Caco-2 (cell line): ENCODE measurements around the gene INO80. TPM values are rescaled to one million over a fixed set of nuclear protein-coding genes. Genes with fewer than 3 reads are reported as not detected.
A peak's percentile ranks its signal among the peaks of the same experiment; 100 is the strongest.

Experiments used
- BruUV-seq: library from RNA; stranded (reverse); fragments of 400-500 nt; replicated peaks from 2 replicates; lab custom pipeline; 2021; lab: Mats Ljungman, UMichigan
- CTCF ChIA-PET: fragments of 300-600 bp; sonication (Branson Sonifier 250); formaldehyde crosslinking; loops from one replicate; lab custom pipeline; 2022; ENCODE audit warnings: antibody characterized with exemption; lab: Charles Lee
- POLR2A ChIA-PET: fragments of 300-600 bp; sonication (Branson Sonifier 250); formaldehyde crosslinking; loops from one replicate; lab custom pipeline; 2022; ENCODE audit warnings: antibody characterized with exemption; lab: Charles Lee
- DNase-seq, 2 experiments: peaks; one replicate each; pipeline versions ENCODE4 v3.0.0 to v3.0.0-alpha.2; 2020 to 2022
- H3K27me3 ChIP-seq: replicated peaks from 2 replicates; pipeline ENCODE4 v1.6.0; 2011; ENCODE audit warnings: low read length; ENCODE audit not compliant: control insufficient read depth, insufficient read depth
- H3K36me3 ChIP-seq: 2 replicates; pipeline ENCODE4 v1.5.1; 2011; ENCODE audit warnings: low read length; ENCODE audit not compliant: control insufficient read depth, insufficient read depth
- H3K4me1 ChIP-seq: fragments of 250-450 bp; sonication (Bioruptor Pico); 2 replicates; pipeline ENCODE4 v1.5.1; 2020; ENCODE audit warnings: mild to moderate bottlenecking
- H3K4me3 ChIP-seq: 2 replicates; pipeline ENCODE4 v1.5.1; 2011; ENCODE audit warnings: low read depth, mild to moderate bottlenecking, control low read depth, low read length
- H3K9me3 ChIP-seq: fragments of 250-450 bp; sonication (Bioruptor Pico); 2 replicates; pipeline ENCODE4 v1.5.1; 2020; ENCODE audit warnings: mild to moderate bottlenecking, moderate library complexity
- H3K27ac Mint-ChIP-seq: one replicate; pipeline ENCODE4 v1.8.0; 2022; ENCODE audit warnings: mixed read lengths; ENCODE audit not compliant: unreplicated experiment
- H3K27me3 Mint-ChIP-seq: one replicate; pipeline ENCODE4 v1.8.0; 2022; ENCODE audit warnings: mixed read lengths; ENCODE audit not compliant: insufficient read depth, unreplicated experiment
- H3K36me3 Mint-ChIP-seq: one replicate; pipeline ENCODE4 v1.8.0; 2022; ENCODE audit warnings: mild to moderate bottlenecking, mixed read lengths; ENCODE audit not compliant: insufficient read depth, unreplicated experiment
- H3K4me1 Mint-ChIP-seq: one replicate; pipeline ENCODE4 v1.8.0; 2022; ENCODE audit warnings: low read depth, mixed read lengths; ENCODE audit not compliant: unreplicated experiment
- H3K4me3 Mint-ChIP-seq: one replicate; pipeline ENCODE4 v1.8.0; 2022; ENCODE audit warnings: mild to moderate bottlenecking, moderate library complexity, mixed read lengths; ENCODE audit not compliant: unreplicated experiment
- H3K9me3 Mint-ChIP-seq: one replicate; pipeline ENCODE4 v1.8.0; 2022; ENCODE audit warnings: mixed read lengths; ENCODE audit not compliant: unreplicated experiment
- intact Hi-C: fragments of 100-400 bp; cut with micrococcal nuclease; formaldehyde crosslinking; loops from one replicate; pipeline ENCODE4 v1.10.0; 2022; ENCODE audit not compliant: unreplicated experiment
- total RNA-seq: library from RNA; stranded (reverse); gene quantifications from 2 replicates; pipeline ENCODE4 v1.2.3, GENCODE V29; 2022
- TF ChIP-seq, protein P1 (sequence below), 2 experiments: fragments of 200-600 bp in 1 of 2; IDR thresholded peaks; 1 replicate in 1 of 2; 2 replicates in 1 of 2; pipeline versions ENCODE4 v1.5.1 to v1.8.0; 2011 to 2022; ENCODE audit warnings: antibody characterized with exemption in 1 of 2, control low read depth in 1 of 2, inconsistent platforms in 1 of 2, low read depth in 1 of 2, low read length in 1 of 2, mild to moderate bottlenecking in 1 of 2, moderate library complexity in 1 of 2; ENCODE audit not compliant: insufficient read depth in 1 of 2, severe bottlenecking in 1 of 2, unreplicated experiment in 1 of 2

The INO80 gene
- total RNA-seq, 1 experiment from 2014 or later: 24.4 TPM

DNA sequence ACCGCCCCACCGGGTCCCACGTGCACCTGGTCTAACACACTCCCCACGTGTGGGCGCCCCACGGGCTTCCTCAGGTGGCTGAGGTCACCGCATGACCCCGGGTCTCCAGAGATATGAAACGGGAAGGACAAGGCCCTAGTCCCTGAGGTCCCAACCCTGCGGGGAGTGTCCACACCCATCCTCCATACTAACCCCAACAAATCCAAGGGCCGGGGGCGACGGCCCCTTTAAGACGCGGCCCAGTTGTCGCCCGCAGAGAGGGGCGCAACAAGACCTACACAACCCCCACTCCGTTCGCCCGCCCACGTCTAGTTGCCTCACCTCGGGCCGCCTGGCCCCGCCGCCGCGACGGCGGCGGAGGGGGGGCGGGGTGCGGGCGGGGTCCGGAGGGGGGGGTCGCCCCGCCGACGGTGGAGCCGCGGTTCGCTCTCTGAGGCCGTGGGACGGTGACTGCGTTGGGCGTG lies 396 bp downstream of the INO80 start:
- ChIA-PET POLR2A (interaction anchor here (0.6 to 1.6 kb wide), 8 partner anchors 37 to 857 kb away, joined by 3 to 6 read pairs (median 3); partner anchors contain the start of genes CHP1, EHD4, NUSAP1 and OIP5), CTCF (interaction anchor here (1.0 kb wide), 1 partner anchor 242 kb away, joined by 3 read pairs; the partner anchor contains the start of gene RHOV)
- intact Hi-C loops: loop anchor here (2.0 to 5.0 kb wide), 2 partner anchors 69 to 117 kb away; partner anchors contain the start of genes CHP1 and EXD1

DNA sequence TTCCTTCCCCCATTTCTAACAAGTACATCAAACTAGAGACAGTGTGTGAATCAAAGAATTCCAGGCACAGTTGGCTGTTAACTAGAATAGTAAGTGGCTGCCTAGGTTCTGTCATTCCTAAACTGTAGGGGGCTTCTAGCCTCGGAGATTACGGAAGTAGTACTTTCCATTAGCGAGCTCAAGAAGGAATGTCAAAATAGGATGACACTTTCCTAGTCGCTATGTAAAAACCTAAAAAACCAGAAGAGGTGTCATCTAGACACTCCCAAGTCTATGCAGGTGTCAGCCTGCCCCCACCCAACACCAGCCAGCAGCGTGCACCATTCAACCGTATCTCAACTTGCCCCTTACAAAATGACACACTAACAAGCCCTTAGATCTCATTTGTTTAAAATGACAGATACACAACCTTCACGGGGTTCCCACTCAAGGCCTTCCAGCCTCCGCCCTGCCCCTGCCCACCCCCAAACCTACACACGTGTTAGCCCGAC lies 874 bp downstream of the INO80 start:
- DNase-seq: no peak
- TSS peak; percentile 69 for BruUV-seq

More for the DNA sequence above, 396 bp downstream of the INO80 start:
- no peaks in the 10 kb centered on the region for H3K9me3 ChIP-seq
- H3K27me3 ChIP-seq: no peaks in the 10 kb centered on the region
- Mint-ChIP-seq H3K36me3 (peaks cover 36% of the 10 kb centered on the region), H3K4me3 (peak overlapping the region; percentile 89), H3K9me3 (no peaks in the 10 kb centered on the region), H3K4me1 (no peaks in the 10 kb centered on the region), H3K27ac (peak overlapping the region; percentile 100), H3K27me3 (no peaks in the 10 kb centered on the region)
- peak overlapping the region; percentile 99 for H3K4me3 ChIP-seq
- no TSS peak for BruUV-seq
- TF ChIP-seq, protein P1, sequence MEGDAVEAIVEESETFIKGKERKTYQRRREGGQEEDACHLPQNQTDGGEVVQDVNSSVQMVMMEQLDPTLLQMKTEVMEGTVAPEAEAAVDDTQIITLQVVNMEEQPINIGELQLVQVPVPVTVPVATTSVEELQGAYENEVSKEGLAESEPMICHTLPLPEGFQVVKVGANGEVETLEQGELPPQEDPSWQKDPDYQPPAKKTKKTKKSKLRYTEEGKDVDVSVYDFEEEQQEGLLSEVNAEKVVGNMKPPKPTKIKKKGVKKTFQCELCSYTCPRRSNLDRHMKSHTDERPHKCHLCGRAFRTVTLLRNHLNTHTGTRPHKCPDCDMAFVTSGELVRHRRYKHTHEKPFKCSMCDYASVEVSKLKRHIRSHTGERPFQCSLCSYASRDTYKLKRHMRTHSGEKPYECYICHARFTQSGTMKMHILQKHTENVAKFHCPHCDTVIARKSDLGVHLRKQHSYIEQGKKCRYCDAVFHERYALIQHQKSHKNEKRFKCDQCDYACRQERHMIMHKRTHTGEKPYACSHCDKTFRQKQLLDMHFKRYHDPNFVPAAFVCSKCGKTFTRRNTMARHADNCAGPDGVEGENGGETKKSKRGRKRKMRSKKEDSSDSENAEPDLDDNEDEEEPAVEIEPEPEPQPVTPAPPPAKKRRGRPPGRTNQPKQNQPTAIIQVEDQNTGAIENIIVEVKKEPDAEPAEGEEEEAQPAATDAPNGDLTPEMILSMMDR (IDR thresholded peaks at IDR 0.05; ENCODE audit: insufficient read depth in 1 of 2, low read depth in 1 of 2, low read length in 1 of 2, severe bottlenecking in 1 of 2, unreplicated experiment in 1 of 2): no peak
- H3K4me1 ChIP-seq: no peaks in the 10 kb centered on the region
- DNase-seq: peak; percentile 69 to 72
- H3K36me3 ChIP-seq: no peaks in the 10 kb centered on the region

DNA sequence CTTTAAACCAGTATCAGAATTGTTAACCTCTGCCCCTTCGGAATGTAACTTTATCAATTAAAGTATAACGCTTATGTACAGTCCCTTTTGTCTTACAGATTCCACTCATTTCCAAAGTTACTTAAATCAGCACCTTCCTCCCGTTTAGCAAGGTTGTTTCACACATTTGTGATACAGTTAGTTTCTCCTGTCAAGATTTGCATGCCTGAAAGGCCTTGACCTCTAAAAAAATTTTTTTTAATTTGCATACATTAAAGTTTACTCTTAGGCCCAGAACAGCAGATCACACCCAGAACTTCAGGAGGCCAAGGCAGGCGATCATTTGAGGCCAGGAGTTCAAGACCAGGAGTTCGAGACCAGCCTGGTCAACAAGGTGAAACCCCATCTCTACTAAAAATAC lies 9.1 kb downstream of the INO80 start:
- Mint-ChIP-seq H3K9me3 (no peaks in the 10 kb centered on the region), H3K4me3 (no peak overlapping the region), H3K27ac (no peak overlapping the region), H3K4me1 (peaks cover 6% of the 10 kb centered on the region), H3K36me3 (peaks cover 44% of the 10 kb centered on the region), H3K27me3 (no peaks in the 10 kb centered on the region)
- ChIA-PET POLR2A (no interaction called here), CTCF (no interaction called here)
- Histone ChIP-seq H3K36me3 (no peaks in the 10 kb centered on the region), H3K4me1 (no peaks in the 10 kb centered on the region), H3K27me3 (no peaks in the 10 kb centered on the region), H3K9me3 (no peaks in the 10 kb centered on the region), H3K4me3 (no peak overlapping the region)
- TF ChIP-seq, protein P1 (IDR thresholded peaks at IDR 0.05; ENCODE audit: insufficient read depth in 1 of 2, low read depth in 1 of 2, low read length in 1 of 2, severe bottlenecking in 1 of 2, unreplicated experiment in 1 of 2): no peak
- no peak for DNase-seq
- intact Hi-C loops: no loop called here
- no TSS peak for BruUV-seq

More for the DNA sequence above, 874 bp downstream of the INO80 start:
- no peaks in the 10 kb centered on the region for H3K4me1 ChIP-seq
- intact Hi-C loops: loop anchor here (2.0 to 5.0 kb wide), 2 partner anchors 70 to 117 kb away; partner anchors contain the start of genes CHP1 and EXD1
- TF ChIP-seq, protein P1 (IDR thresholded peaks at IDR 0.05; ENCODE audit: insufficient read depth in 1 of 2, low read depth in 1 of 2, low read length in 1 of 2, severe bottlenecking in 1 of 2, unreplicated experiment in 1 of 2): peak in 1 of 2 experiments; percentile 10
- H3K27me3 ChIP-seq: no peaks in the 10 kb centered on the region
- ChIA-PET POLR2A (interaction anchor here (0.6 to 1.6 kb wide), 4 partner anchors 37 to 270 kb away, joined by 3 to 6 read pairs (median 3); partner anchors contain the start of gene CHP1), CTCF (no interaction called here)
- Mint-ChIP-seq H3K4me1 (no peaks in the 10 kb centered on the region), H3K9me3 (no peaks in the 10 kb centered on the region), H3K27ac (peak overlapping the region; percentile 100), H3K36me3 (peaks cover 36% of the 10 kb centered on the region), H3K27me3 (no peaks in the 10 kb centered on the region), H3K4me3 (peak overlapping the region; percentile 89)
- peak overlapping the region; percentile 99 for H3K4me3 ChIP-seq
- H3K36me3 ChIP-seq: no peaks in the 10 kb centered on the region
- no peaks in the 10 kb centered on the region for H3K9me3 ChIP-seq
